Endodermal cell (in vitro differentiated cells): ENCODE measurements around the gene IP6K3. TPM values are rescaled to one million over a fixed set of nuclear protein-coding genes. Genes with fewer than 3 reads are reported as not detected.

ENCODE experiments used
- DNase-seq: peaks from one replicate; pipeline ENCODE4 v3.0.0-alpha.2; 2017
- H3K27ac ChIP-seq: 2 replicates; pipeline ENCODE4 v1.5.1; 2013; ENCODE audit warnings: mild to moderate bottlenecking, low read depth, low read length, moderate library complexity
- H3K27me3 ChIP-seq: 2 replicates; pipeline ENCODE4 v1.6.1; 2013; ENCODE audit warnings: mild to moderate bottlenecking, low read length, moderate library complexity; ENCODE audit not compliant: insufficient read depth, control insufficient read depth, poor library complexity, severe bottlenecking
- H3K36me3 ChIP-seq: 2 replicates; pipeline ENCODE4 v1.7.0; 2013; ENCODE audit warnings: mild to moderate bottlenecking, low read length, moderate library complexity; ENCODE audit not compliant: control insufficient read depth, insufficient read depth
- H3K4me1 ChIP-seq: one replicate; pipeline ENCODE4 v1.7.0; 2013; ENCODE audit warnings: low read length; ENCODE audit not compliant: control insufficient read depth, insufficient read depth
- H3K4me3 ChIP-seq: 2 replicates; pipeline ENCODE4 v1.5.1; 2013; ENCODE audit warnings: mild to moderate bottlenecking, low read length, moderate library complexity
- H3K9ac ChIP-seq: 2 replicates; pipeline ENCODE4 v1.6.1; 2013; ENCODE audit warnings: mild to moderate bottlenecking, low read length, moderate library complexity; ENCODE audit not compliant: poor library complexity, severe bottlenecking; ENCODE audit errors: extremely low read depth
- H3K9me3 ChIP-seq: 2 replicates; pipeline ENCODE4 v1.6.1; 2013; ENCODE audit warnings: mild to moderate bottlenecking, low read length, moderate library complexity; ENCODE audit not compliant: control insufficient read depth
- H3K27ac Mint-ChIP-seq: 2 replicates; pipeline ENCODE4 v1.8.0; 2020; ENCODE audit warnings: mixed read lengths
- H3K27me3 Mint-ChIP-seq: 2 replicates; pipeline ENCODE4 v1.8.0; 2021; ENCODE audit warnings: mild to moderate bottlenecking, mixed read lengths; ENCODE audit not compliant: insufficient read depth
- H3K36me3 Mint-ChIP-seq: 2 replicates; pipeline ENCODE4 v1.8.0; 2020; ENCODE audit warnings: low read depth, mixed read lengths
- H3K4me1 Mint-ChIP-seq: 2 replicates; pipeline ENCODE4 v1.8.0; 2020; ENCODE audit warnings: mixed read lengths
- H3K4me3 Mint-ChIP-seq: 2 replicates; pipeline ENCODE4 v1.8.0; 2020; ENCODE audit warnings: mild to moderate bottlenecking, moderate library complexity, mixed read lengths
- H3K9me3 Mint-ChIP-seq: 2 replicates; pipeline ENCODE4 v1.8.0; 2020; ENCODE audit warnings: mild to moderate bottlenecking, mixed read lengths
- CTCF ChIP-seq: fragments of 200-600 bp; sonication (generic); conservative IDR thresholded peaks from 2 replicates; pipeline ENCODE4 v1.5.0; 2021; ENCODE audit warnings: antibody characterized with exemption, mild to moderate bottlenecking
- WGBS, 2 experiments: methylation state at CpG; one replicate each; pipeline versions ENCODE4 v1.1.5 to v1.1.7; 2013; ENCODE audit warnings: missing lambda C conversion rate in 2 of 2, mixed read lengths in 1 of 2; ENCODE audit not compliant: insufficient coverage in 1 of 2, insufficient read length in 1 of 2; 5-methylcytosine and 5-hydroxymethylcytosine counted together
- total RNA-seq, 2 donors: library from RNA; stranded (reverse); fragmentation: NEBNext Ultra II Directional in 1 of 2; extraction: Animal tissue kit (Norgen Biotek cat#: 25700) in 1 of 2; gene quantifications; 2 replicates in 1 of 2; 3 replicates in 1 of 2; pipeline ENCODE4 v1.2.1, GENCODE V29; 2021

The IP6K3 gene
- total RNA-seq, 2 donors from 2014 or later: not detected

- H3K36me3 Mint-ChIP-seq: peaks cover 43% of the 10 kb centered on the region
- peaks cover 12% of the 10 kb centered on the region for H3K4me1 Mint-ChIP-seq
- H3K9ac ChIP-seq: peak overlapping the region; percentile 92
- H3K27me3 Mint-ChIP-seq: no peaks in the 10 kb centered on the region
- peak overlapping the region; percentile 99 for H3K27ac Mint-ChIP-seq
- TF ChIP-seq CTCF: no peak
- no peak overlapping the region for H3K27ac ChIP-seq
- no peaks in the 10 kb centered on the region for H3K9me3 Mint-ChIP-seq
- DNase-seq: no peak
- WGBS, 2 experiments: 86 to 94% methylated on average over 14 to 15 of the region's 15 CpGs
- H3K4me1 ChIP-seq: peaks cover 7% of the 10 kb centered on the region
- H3K4me3 ChIP-seq: peak overlapping the region; percentile 82
- H3K4me3 Mint-ChIP-seq: peak overlapping the region; percentile 87
- H3K27me3 ChIP-seq: no peaks in the 10 kb centered on the region
- H3K9me3 ChIP-seq: no peaks in the 10 kb centered on the region
- H3K36me3 ChIP-seq: peaks cover 43% of the 10 kb centered on the region
Observed at GRCh38 chr6:33710296-33711121, 36.2 kb downstream of the IP6K3 start.

GRCh38 chr6:33709605-33710295, 37.0 kb downstream of the IP6K3 start:
- Histone ChIP-seq H3K9me3 (no peaks in the 10 kb centered on the region), H3K36me3 (peaks cover 43% of the 10 kb centered on the region), H3K27me3 (no peaks in the 10 kb centered on the region), H3K9ac (peak overlapping the region; percentile 92), H3K4me1 (peaks cover 7% of the 10 kb centered on the region), H3K4me3 (peak overlapping the region; percentile 82), H3K27ac (no peak overlapping the region)
- DNase-seq: no peak
- Mint-ChIP-seq H3K4me1 (peaks cover 12% of the 10 kb centered on the region), H3K4me3 (no peak overlapping the region), H3K27ac (no peak overlapping the region), H3K36me3 (peaks cover 43% of the 10 kb centered on the region), H3K9me3 (no peaks in the 10 kb centered on the region), H3K27me3 (no peaks in the 10 kb centered on the region)
- no peak for TF ChIP-seq CTCF
- 95 to 97% methylated on average over 10 of the region's 10 CpGs for WGBS, 2 experiments

GRCh38 chr6:33708516-33709204, 38.0 kb downstream of the IP6K3 start:
- Histone ChIP-seq H3K36me3 (peaks cover 43% of the 10 kb centered on the region), H3K4me1 (peaks cover 7% of the 10 kb centered on the region), H3K27ac (no peak overlapping the region), H3K9ac (no peak overlapping the region), H3K4me3 (no peak overlapping the region), H3K9me3 (no peaks in the 10 kb centered on the region), H3K27me3 (no peaks in the 10 kb centered on the region)
- WGBS, 2 experiments: 95 to 98% methylated on average over 10 of the region's 10 CpGs
- no peak overlapping the region for H3K4me3 Mint-ChIP-seq
- H3K9me3 Mint-ChIP-seq: no peaks in the 10 kb centered on the region
- H3K36me3 Mint-ChIP-seq: peaks cover 45% of the 10 kb centered on the region
- no peaks in the 10 kb centered on the region for H3K27me3 Mint-ChIP-seq
- H3K27ac Mint-ChIP-seq: no peak overlapping the region
- peaks cover 12% of the 10 kb centered on the region for H3K4me1 Mint-ChIP-seq
- TF ChIP-seq CTCF: no peak
- no peak for DNase-seq
